DOHH2 (cell line): ENCODE results near the gene XIRP2.

Experiments
- EZH2phosphoT487 ChIP-seq: fragments of 200-600 bp; sonication (generic); IDR thresholded peaks from 2 replicates; pipeline ENCODE4 v1.6.1; 2017; ENCODE audit warnings: borderline replicate concordance, mild to moderate bottlenecking, antibody characterized with exemption, low read length, moderate library complexity, mixed read lengths
- TF ChIP-seq, protein P1 (sequence below): fragments of 200-600 bp; sonication (generic); IDR thresholded peaks from one replicate; pipeline ENCODE4 v1.5.1; 2014; ENCODE audit warnings: antibody characterized with exemption, mild to moderate bottlenecking, low read depth, low read length; ENCODE audit not compliant: poor library complexity, severe bottlenecking

DNA sequence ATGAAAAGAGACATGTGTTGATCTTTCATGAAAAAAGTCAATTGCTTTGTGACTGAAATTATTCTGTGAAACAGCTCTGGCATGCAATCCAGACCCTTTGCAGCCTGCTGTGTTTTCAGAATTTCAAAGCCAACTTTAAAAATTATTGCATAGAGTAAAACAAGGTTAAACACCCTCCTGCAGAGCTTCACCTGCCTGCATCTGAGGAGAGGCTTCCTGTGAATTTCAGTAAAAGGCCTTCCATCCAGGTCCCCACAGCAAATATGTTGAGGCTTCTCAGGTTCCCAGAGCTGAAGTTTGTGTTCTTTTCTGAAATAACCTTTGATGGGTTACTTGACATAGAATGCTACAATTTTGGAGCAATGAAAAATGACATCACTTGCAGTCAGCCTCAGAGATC, 4.1 kb downstream of the XIRP2 start:
- TF ChIP-seq, protein P1, sequence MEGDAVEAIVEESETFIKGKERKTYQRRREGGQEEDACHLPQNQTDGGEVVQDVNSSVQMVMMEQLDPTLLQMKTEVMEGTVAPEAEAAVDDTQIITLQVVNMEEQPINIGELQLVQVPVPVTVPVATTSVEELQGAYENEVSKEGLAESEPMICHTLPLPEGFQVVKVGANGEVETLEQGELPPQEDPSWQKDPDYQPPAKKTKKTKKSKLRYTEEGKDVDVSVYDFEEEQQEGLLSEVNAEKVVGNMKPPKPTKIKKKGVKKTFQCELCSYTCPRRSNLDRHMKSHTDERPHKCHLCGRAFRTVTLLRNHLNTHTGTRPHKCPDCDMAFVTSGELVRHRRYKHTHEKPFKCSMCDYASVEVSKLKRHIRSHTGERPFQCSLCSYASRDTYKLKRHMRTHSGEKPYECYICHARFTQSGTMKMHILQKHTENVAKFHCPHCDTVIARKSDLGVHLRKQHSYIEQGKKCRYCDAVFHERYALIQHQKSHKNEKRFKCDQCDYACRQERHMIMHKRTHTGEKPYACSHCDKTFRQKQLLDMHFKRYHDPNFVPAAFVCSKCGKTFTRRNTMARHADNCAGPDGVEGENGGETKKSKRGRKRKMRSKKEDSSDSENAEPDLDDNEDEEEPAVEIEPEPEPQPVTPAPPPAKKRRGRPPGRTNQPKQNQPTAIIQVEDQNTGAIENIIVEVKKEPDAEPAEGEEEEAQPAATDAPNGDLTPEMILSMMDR: no peak
- TF ChIP-seq EZH2phosphoT487: no peak
